GM21526 (cell line): ENCODE measurements around the gene SLC6A5.

Experiments used
- ATAC-seq: cut with Tn5 transposase; IDR thresholded peaks from one replicate; pipeline ENCODE4 v1.9.1; 2021; ENCODE audit warnings: moderate library complexity; ENCODE audit not compliant: unreplicated experiment, low FRiP score

The SLC6A5 gene

GRCh38 chr11:20668131-20668809 is 68.9 kb downstream of the SLC6A5 start:
- ATAC-seq, result no peak

- ATAC-seq, result no peak
These were observed 69.7 kb downstream of the SLC6A5 start, which contains the start of gene NELL1 for GRCh38 chr11:20668844-20669819. Gene NELL1, plus strand, starts transcription at chr11:20669586.

GRCh38 chr11:20669820-20670684 is 70.6 kb downstream of the SLC6A5 start:
- ATAC-seq, result no peak

- ATAC-seq, result no peak
These were observed 71.6 kb downstream of the SLC6A5 start for GRCh38 chr11:20670932-20671403.

DNA sequence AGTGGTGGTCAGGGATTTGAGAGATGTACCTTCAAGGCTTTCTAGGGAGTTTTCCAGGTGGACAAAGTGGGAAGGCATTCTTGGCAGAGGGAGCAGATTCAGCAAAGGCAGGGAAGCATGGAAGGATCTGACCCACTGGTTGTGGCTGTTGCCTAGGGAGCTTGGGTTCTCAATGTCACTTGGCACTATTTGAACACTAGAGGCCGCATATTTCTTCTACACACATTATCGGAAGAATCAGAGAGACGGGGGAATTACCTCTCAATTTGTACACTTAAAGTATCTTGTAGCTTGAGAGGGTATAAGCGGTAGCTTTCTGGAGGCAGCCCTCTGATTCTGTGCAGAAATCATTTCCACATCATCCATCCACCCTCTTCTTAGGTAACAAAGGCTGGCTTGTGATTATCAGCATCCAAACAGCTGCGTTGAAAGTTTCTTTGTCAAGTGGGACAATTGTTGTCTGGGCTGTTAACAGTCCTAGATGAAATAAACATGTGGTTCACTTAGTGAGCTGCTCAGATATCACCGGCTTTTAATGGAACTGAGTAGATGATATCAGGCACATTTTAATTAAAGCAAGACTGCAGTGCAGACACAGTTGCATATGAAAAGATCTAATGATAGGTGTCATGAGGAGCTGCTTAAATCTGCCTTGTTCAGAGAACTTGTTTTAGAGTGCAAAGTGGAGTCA is 72.6 kb downstream of the SLC6A5 start:
- ATAC-seq, result no peak

- ATAC-seq, result no peak
These were observed 73.2 kb downstream of the SLC6A5 start for GRCh38 chr11:20672575-20672974.

DNA sequence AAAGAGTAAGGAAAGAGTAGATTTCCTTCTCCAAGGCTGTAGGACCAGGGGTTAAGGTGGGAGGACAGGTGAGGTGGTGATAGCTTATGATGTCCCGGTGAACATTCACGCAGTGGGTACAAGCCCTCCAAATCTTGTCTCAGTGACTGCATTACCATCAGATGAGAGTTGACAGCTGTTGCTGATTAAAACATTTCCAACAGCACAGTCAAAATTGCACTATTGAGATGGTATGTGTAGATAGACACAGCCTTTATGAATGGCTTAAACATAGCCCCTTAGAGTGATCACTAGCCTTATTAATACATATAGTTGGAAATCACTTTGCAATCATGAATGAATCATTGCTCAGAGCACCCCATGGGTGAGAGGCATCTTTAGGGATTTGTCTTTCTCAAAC is 77.2 kb downstream of the SLC6A5 start:
- ATAC-seq, result no peak

GRCh38 chr11:20688761-20689160 is 89.4 kb downstream of the SLC6A5 start:
- ATAC-seq, result no peak

GRCh38 chr11:20707876-20708275 is 108.5 kb downstream of the SLC6A5 start:
- ATAC-seq, result no peak
